ENCODE results near the gene NUP153.

NUP153 gene

DNA sequence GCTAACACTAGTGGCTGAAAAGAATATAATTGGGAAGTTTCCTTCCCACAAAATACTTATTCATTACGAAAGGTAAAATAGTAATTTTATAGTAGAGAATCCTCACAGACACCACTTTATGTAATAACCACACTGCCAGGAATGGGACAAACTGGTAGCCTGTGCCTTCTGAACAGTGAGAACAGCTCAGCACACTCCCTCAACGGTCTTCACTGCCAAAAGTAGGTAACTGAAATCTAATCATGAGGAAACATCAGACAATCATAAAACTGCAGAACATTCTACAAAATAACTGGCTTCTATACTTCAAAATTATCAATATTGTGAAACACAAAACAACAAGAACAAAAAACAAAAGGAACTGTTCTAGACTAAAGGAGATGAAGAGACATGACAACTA is 44.1 kb downstream of the NUP153 start:
- no peak for DNase-seq (ENCODE audit: low read depth, low spot score)

DNA sequence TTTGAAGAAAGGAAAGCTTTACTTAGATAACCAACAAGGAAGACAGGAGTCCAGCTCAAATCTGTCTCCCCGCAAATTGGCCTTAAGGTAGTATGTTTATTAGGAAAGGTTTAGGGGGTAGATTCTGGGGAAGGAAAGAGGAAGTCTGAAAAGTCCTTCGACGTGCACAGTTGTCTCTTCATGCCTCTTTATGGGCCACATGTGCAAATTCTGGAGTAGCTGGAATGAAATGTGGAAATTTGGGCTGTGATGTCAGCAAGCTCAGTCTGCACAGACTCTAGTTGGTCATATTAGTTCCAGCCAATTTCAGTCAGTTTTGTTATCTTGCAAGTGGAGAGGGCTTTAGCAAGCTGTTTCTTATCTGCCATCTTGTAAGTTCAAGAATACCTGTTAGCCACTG is 50.1 kb downstream of the NUP153 start:
- DNase-seq (ENCODE audit: low read depth, low spot score): no peak

DNA sequence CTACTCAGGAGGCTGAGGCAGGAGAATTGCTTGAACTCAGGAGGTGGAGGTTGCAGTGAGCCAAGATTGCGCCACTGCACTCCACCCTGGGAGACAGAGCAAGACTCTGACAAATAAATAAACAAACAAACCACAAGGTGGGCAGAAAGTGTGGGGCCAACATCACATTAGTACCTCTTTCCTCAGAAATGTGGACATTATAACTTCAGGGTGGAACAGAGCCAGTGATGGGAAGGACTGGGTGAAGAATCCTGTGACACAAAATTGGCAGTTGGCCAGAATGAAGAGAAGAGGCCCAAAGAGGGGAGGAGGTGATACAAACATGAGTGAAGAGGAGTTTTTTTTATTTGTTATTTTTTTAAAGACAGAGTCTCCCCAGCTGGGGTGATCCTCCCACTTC is 50.6 kb downstream of the NUP153 start:
- no peak for DNase-seq (ENCODE audit: low read depth, low spot score)

DNA sequence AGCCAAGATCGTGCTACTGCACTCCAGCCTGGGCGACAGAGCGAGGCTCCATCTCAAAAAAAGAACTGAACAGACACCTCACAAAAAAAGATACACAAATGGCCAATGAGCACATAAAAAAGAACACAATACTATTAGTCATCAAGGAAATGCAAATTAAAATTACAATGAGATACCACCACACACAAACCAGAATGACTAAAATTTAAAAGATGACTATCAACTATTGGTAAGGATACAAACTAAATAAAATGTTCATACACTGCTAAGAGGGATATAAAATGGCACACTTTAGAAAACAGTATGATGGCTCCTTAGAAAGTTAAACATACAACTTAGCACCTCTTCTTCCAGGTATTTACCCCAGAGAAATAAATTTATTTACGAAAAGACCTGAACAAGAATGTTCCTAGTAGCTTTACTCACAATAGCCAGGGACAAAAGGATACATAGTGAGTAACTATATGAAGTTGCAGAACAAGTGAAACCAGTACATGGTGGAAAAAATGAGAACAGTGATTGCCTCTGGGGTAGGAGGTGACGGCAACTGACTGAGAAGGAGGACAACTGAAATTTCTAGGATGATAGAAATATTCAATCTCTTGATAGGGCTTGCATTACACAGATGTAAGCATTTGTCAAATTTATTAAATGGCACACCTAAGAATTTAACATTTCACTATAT is 53.4 kb downstream of the NUP153 start:
- DNase-seq (ENCODE audit: low read depth, low spot score): no peak

DNA sequence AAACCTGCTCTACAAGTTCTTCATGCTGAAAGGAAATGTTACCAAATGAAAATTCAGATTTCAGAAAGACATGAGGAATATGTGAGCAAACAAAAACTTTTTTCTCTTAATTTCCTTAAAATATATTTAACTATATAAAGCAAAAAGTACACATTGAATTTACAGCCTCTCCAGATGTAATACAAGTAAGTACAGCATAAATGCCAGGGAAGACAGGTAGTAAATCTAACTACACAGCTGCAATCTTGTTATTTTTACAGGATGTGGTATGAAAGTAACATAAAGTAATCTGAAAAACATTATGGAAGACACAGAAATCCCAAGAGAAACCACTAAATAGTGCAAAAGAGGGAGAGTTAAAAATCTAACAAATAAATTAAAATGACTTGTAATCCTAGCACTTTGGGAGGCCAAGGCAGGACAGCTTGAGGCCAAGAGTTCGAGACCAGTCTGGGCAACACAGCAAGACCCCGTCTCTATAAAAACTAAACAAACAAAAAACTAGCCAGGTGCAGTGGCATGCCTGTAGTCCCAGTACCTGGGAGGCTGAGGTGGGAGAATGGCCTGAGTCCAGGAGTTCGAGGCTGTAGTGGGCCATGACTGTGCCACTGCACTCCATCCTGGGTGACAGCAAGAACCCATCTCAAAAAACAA is 55.9 kb downstream of the NUP153 start:
- DNase-seq (ENCODE audit: low read depth, low spot score): no peak

DNA sequence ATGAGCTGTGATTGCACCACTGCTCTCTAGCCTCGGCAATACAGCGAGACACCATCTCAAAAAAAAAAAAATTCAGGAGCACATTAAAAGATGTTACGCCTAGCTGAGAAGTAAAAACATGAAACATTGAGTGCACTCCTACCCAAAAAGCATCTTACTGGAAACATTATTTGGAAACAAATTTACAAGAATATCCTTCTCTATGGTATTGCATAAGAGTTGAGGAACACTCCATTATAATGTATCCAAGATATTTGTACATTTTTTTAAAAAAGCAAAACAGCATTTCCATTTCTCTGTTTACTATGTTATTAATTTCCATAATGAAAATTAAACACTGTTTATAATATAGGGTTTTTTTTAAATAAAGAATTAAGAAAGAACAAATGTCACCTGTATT is 58.0 kb downstream of the NUP153 start:
- DNase-seq (ENCODE audit: low read depth, low spot score): no peak

DNA sequence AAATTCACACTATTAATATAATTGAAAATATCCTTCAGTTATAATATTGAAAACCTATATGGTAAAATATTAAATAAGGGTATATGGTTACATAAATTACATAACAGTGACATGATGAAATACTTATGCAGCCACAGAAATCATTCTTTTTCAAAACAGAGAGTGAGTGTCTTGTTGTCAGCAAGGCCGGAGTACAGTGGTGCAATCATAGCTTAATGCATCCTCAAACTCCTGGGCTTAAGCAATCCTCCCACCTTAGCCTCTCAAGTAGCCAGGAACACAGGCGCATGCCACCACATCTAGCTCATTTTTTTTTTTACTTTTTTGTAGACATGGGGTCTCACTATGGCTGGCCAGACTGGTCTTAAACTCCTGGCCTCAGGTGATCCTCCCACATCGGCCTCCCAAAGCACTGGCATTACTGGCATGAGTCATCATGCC is 66.2 kb downstream of the NUP153 start:
- DNase-seq (ENCODE audit: low read depth, low spot score): no peak

DNA sequence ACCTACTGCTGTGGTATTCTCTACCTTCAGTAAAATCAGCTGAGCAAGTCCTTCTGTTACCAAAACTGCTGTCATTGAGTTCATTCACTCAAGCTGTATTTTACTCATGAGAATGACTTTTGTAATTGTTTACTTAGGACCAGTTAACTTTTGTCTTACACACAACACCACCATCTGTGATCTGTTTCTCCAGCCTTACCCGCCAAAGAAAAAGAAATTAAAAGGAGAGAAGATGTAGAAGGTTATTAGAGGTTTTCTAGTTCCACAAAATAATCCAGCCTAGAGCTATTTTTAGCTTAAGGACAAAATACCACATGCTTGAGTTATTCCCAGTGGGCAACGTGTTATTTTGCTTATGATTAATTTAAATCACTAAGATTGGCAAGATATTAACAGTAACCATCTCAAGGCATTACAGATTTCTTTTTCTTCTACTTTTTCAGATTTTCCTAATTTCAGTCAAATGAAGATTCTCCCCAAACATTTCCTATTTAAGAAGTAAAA is 68.5 kb downstream of the NUP153 start:
- DNase-seq (ENCODE audit: low read depth, low spot score): no peak

DNA sequence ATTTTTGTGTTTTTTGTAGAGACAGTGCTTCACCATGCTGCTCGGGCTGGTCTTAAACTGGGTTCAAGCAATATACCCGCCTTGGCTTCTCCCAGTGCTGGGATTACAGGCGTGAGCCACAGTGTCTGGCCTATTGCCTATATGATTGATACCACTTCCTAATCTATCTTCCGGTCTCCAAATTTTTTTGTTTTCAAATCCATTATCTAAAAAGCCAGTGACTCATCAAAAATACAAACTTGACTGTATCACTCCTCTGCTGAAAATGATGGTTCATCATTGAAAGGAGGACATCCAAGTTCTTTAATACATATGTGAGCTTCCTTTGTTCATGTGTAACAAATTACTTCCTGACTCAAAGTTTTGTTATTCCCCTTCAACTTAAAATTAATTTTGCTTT is 71.2 kb downstream of the NUP153 start:
- no peak for DNase-seq (ENCODE audit: low read depth, low spot score)

DNA sequence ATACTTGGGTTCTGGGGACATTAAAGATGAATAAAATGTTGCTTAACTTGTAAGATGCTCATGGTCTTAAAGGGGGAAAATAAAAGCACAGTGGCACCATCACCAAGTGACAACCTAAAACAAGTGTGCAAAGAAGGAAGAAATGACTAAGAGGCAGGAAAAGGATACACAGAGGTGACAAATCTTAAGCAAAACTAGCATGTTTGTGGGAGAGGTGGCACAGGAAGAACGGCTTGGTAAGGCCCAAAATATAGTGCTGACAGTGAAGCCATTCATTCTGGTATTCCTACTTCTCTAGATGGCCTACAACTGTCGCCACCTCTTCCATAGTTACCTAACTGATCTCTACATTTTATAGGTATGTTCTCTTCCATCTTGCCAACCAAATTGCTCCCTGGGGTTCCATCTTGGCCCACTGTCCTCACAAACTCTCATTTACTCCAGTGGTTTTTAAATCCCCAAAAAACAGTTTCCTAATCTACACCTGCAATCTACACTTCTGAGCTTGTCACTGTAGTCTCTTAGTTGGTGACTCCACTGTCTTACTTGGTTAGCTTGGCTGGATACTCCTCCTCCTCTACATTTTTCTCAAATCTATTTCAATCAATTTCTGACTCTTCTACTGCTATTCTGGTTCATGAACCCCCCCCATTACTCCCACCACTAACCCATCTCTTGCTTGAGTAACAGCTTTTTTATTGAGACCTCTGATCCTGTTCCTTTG is 73.1 kb downstream of the NUP153 start:
- DNase-seq (ENCODE audit: low read depth, low spot score): no peak

DNA sequence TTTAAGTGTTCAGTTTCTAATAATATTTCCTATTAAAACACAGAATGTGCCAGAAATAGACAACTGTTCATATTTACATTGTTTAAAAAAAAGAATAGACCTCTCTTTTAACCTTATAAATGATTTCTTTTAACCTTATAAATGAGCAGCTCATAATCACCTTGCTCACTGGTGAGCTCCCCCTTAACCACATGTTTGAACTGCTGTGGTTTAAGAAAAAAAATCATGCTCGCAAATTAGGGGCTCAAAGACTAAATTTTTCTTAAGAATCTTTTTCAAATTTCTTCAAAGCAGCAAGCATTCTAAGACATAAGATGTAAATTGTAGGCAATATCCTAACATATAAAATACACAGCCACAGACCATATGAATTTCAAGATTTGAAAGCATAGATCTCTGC is 73.8 kb downstream of the NUP153 start:
- DNase-seq (ENCODE audit: low read depth, low spot score): no peak

DNA sequence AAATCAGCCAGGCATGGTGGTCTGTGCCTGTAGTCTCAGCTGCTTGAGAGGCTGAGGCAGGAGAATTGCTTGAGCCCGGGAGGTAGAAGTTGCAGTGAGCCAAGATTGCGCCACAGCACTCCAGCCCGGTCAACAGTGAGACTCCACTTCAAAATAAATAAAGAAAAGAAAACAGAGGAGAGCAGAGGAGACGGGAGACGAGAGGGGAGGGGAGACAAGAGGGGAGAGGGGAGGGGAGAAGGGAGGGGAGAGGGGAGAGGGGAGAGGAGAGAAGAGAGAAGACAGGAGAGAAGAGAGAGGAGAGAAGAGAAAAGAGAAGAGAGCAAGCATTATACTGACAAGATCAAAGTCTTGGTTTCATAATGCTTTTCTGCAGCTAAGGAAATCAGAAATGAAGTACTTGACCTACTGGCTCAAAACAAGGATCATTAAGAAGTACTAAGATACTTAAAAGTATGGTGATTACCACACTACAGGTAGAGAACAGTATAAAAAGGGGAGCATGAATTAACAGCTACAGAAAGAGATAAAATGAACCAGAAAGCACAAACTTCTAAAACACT is 76.1 kb downstream of the NUP153 start:
- no peak for DNase-seq (ENCODE audit: low read depth, low spot score)

DNA sequence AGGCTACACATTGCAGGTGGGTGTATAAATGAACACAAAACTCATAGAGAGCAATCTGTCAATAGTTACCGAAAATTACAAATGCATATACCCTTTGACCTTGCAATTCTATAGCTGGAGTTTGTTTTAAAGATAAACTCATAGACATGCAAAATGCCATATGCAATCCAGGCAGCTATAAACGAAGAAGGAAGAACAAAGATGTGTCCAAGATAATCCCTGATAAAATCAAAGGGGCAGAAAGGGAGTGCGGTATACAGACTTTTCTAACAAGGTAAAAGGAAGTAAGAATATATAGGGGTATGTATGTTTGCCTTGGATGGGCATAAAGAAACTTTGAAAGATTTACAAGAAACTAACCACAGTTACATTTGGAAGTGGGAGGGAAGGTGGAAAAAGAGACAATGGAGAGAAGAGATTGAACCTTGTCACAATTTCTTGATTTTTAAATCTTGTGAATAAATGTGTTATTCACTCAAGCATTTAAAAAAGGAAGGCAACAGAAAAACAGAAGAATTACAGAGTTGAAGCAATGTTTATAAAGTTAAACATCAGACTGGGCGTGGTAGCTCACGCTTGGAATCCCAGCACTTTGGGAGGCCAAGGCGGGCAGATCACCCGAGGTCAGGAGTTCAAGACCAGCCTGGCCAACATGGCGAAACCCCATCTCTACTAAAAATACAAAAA is 76.8 kb downstream of the NUP153 start:
- no peak for DNase-seq (ENCODE audit: low read depth, low spot score)

DNA sequence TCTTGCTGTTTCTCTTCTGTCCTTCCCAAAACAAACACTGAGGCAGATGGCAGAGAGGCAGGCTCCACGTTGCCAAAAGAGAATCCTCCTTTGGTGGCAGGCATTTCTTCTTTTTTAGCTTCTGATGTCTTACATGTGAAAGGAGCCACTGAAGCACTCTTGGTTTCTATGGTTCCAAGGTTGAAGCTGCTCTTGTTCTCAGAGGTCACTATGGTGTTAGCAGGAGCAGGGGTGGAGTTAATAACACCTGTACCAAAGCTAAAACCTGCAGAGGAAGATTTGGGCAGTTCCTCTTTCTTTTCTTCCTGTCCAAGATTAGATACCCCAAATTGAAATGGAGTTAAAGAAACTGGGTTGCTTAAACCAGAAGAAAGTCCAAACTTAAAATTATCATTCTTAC is 77.9 kb downstream of the NUP153 start:
- no peak for DNase-seq (ENCODE audit: low read depth, low spot score)

DNA sequence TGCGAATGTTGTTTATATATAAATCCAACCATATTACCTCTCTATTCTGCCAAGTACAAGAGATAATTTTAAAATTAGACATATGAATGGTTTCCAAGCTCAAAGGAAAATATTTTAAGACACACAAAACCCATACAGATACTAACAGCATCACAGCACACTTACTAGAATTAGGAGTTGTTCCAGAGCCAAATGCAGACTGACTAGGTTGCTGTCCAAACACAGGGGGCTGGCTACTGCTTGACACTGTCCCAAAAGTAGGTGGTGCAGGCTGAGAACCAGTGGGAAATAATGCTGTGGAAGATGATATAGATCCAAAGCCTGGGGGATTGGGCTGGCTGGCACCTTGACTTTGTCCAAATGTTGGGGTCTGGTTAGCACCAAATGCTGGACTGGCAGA is 82.3 kb downstream of the NUP153 start:
- DNase-seq (ENCODE audit: low read depth, low spot score): no peak

DNA sequence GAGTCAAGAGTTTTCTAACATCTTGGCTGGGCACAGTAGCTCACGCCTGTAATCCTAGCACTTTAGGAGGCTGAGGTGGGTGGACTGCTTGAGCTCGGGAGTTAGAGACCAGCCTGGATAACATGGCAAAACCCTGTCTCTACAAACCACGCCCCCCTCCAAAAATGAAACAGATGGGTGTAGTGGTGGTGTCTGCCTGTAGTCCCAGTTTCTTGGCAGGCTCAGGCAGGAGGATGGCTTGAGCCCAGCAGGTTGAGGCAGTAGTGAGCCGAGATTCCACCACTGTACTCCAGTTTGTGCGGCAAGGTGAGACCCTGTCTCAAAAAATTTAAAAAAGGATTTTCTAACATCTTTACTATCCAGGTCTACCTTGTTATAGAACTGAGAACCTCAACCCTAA is 84.6 kb downstream of the NUP153 start:
- no peak for DNase-seq (ENCODE audit: low read depth, low spot score)

DNA sequence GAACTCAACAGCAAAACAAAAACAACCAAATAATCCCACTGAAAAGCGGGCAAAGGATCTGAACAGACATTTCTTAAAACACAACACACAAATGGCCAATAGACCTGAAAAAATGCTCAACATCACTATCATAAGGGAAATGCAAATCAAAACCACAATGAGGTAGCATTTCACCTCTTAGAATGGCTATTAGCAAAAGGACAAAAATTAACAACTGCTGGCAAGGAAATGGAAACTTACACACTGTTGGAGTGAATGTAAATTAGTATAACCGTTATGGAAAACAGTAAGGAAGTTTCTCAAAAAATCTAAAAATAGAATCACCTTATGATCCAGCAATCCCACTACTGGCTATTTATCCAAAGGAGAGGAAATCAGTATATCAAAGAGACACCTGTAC is 85.7 kb downstream of the NUP153 start:
- DNase-seq (ENCODE audit: low read depth, low spot score): no peak

DNA sequence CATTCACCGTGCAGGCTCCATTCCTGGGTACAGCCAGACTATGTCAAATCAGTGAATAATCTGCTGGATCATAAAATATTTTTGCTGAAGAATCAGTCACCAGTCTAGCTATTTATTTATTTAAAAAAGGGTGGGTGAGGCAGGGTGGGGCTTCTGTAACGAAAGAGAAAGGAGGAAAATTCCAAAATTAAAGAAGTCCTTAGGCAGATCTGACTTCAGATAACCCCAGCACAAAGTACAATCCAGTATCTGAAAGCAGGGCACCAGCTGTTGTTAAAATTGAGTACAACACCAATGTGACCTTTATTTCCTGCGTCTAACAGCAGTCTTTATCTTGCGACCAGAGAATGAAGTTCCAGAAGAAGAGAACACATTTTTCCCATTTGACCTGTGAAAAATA is 90.9 kb downstream of the NUP153 start:
- DNase-seq (ENCODE audit: low read depth, low spot score): no peak

DNA sequence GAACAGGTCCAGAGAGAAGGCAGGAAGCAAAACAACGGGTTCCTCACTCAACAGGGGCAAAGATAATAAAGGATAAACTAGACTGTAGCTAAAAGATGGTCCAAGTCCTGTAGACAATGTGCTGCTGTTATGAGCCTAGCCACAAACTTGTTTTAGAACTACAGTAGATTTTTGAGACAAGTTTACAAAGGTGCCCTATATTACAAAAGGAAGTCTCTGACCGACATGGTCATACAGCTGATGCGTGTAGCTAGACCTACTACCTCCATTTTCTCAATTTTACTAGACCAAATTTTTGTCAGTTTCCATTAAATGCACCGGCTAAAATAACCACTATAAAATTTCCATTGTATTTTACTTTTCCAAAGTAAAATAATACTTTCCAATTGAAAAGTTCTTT is 94.7 kb downstream of the NUP153 start:
- no peak for DNase-seq (ENCODE audit: low read depth, low spot score)

DNA sequence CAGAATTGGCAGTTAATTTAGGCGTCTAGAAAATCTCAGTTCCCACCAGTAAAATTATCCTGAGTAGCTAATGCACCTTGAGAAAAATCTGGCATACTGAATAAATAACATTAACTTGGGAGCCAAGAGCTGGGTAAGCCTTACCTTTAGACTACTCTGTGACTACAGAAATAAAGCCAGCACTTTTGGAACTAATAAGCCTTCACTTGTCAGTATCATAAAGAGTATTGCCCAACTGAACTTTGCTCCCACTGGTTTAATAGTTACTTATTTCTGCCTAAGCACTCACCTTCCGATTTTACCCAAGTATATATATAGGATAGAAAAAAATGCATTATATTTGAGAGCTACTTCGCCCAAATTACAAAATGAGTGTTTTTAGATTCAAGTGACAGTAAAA is 95.9 kb downstream of the NUP153 start:
- DNase-seq (ENCODE audit: low read depth, low spot score): no peak

DNA sequence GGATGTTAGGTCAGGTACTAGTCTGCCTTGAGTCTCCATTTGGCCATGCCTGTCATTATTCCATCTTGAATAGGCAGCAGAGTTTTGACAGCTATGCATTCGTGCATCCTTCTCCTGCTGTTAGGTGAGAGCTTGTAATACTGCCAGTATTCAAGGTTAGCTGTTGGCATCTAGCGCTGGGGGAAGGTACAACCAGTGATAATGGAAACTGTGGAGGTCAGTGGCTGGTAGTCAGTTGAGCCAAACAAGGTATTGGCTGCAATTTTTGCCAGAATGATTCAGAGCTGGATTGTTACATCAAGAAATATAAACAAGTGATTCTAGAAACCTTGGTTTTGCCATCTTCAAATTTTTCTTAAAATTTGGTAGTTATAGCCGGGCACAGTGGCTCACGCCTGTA is 100.1 kb downstream of the NUP153 start:
- no peak for DNase-seq (ENCODE audit: low read depth, low spot score)

DNA sequence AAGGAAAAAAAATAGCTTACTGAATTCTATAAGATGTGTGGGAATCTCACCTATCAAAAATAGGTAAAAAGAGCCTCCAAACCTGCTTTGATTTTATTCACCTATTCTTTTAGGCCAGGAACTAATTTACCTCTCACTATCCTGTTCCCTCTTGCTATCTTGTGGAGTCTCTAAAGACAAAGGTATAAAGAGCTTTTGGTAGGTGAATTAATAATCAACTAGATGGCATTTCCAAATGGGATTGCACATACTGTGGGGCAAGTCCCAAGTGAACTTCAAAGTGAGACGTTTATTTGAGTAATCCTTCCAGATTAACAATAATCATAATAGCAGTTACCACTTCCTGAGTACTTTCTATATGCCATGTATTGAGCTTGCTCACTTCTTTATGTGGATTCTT is 103.8 kb downstream of the NUP153 start:
- DNase-seq (ENCODE audit: low read depth, low spot score): no peak
